PFSK-1 (cell line): ENCODE data around the gene MYCT1.

ENCODE experiments used
- POLR2AphosphoS5 ChIP-seq: IDR thresholded peaks from 2 replicates; pipeline ENCODE4 v1.6.1; 2012; ENCODE audit warnings: low read depth, mild to moderate bottlenecking, control low read depth, low read length, moderate library complexity
- TAF1 ChIP-seq: IDR thresholded peaks from 2 replicates; pipeline ENCODE4 v1.6.1; 2012; ENCODE audit warnings: low read length, control low read depth, borderline replicate concordance; ENCODE audit not compliant: insufficient read depth
- TF ChIP-seq, protein P1 (sequence below), 2 experiments: IDR thresholded peaks; 2 replicates each; pipeline versions ENCODE4 v1.6.1 to v1.8.0; 2011 to 2012; ENCODE audit warnings: low read depth in 2 of 2, low read length in 2 of 2, control low read depth in 1 of 2, inconsistent platforms in 1 of 2, mild to moderate bottlenecking in 1 of 2, moderate library complexity in 1 of 2; ENCODE audit not compliant: insufficient read depth in 1 of 2

GRCh38 chr6:152682141-152682540 is 15.6 kb upstream of the MYCT1 start:
- TF ChIP-seq, protein P1, sequence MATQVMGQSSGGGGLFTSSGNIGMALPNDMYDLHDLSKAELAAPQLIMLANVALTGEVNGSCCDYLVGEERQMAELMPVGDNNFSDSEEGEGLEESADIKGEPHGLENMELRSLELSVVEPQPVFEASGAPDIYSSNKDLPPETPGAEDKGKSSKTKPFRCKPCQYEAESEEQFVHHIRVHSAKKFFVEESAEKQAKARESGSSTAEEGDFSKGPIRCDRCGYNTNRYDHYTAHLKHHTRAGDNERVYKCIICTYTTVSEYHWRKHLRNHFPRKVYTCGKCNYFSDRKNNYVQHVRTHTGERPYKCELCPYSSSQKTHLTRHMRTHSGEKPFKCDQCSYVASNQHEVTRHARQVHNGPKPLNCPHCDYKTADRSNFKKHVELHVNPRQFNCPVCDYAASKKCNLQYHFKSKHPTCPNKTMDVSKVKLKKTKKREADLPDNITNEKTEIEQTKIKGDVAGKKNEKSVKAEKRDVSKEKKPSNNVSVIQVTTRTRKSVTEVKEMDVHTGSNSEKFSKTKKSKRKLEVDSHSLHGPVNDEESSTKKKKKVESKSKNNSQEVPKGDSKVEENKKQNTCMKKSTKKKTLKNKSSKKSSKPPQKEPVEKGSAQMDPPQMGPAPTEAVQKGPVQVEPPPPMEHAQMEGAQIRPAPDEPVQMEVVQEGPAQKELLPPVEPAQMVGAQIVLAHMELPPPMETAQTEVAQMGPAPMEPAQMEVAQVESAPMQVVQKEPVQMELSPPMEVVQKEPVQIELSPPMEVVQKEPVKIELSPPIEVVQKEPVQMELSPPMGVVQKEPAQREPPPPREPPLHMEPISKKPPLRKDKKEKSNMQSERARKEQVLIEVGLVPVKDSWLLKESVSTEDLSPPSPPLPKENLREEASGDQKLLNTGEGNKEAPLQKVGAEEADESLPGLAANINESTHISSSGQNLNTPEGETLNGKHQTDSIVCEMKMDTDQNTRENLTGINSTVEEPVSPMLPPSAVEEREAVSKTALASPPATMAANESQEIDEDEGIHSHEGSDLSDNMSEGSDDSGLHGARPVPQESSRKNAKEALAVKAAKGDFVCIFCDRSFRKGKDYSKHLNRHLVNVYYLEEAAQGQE (IDR thresholded peaks at IDR 0.05; ENCODE audit: insufficient read depth in 1 of 2, low read depth in 2 of 2, low read length in 2 of 2): no peak
- TF ChIP-seq TAF1: no peak
- TF ChIP-seq POLR2AphosphoS5: no peak
